GM12865 (cell line): Measurements from ENCODE around the gene PBLD.
"Not testable (repeated sequence)": the region's sequence is repeated elsewhere in the genome, so short reads cannot be mapped to it uniquely, and the experiment has no call there.

Source experiments
- DNase-seq: peaks from one replicate; pipeline ENCODE4 v3.0.0; 2010; ENCODE audit warnings: low read depth
- H3K4me3 ChIP-seq: 2 replicates; pipeline ENCODE4 v1.5.1; 2011; ENCODE audit warnings: mild to moderate bottlenecking, low read depth, low read length, control low read depth
- CTCF ChIP-seq: IDR thresholded peaks from 2 replicates; pipeline ENCODE4 v1.5.1; 2011; ENCODE audit warnings: low read length, control low read depth, low read depth, inconsistent platforms; ENCODE audit not compliant: insufficient read depth; ENCODE audit errors: missing control alignments

PBLD gene

GRCh38 chr10:68330852-68331454 lies 1.8 kb downstream of the PBLD start:
- peak; percentile 41 for DNase-seq
- TF ChIP-seq CTCF: no peak

GRCh38 chr10:68329506-68329861 lies 3.2 kb downstream of the PBLD start:
- no peak for DNase-seq
- no peak overlapping the region for H3K4me3 ChIP-seq
- TF ChIP-seq CTCF: no peak

More at GRCh38 chr10:68330852-68331454, 1.8 kb downstream of the PBLD start:
- peak overlapping the region; percentile 82 for H3K4me3 ChIP-seq

- DNase-seq: no peak
- no peak for TF ChIP-seq CTCF
- peak overlapping the region; percentile 16; the same call in 1 of the 2 replicates for H3K4me3 ChIP-seq
These were observed 4.6 kb downstream of the PBLD start for GRCh38 chr10:68327889-68328786.

- not testable (repeated sequence) for DNase-seq, H3K4me3 ChIP-seq
These were observed 8.3 kb downstream of the PBLD start for GRCh38 chr10:68324396-68324795.

GRCh38 chr10:68318331-68319059 lies 14.2 kb downstream of the PBLD start:
- no peak overlapping the region for H3K4me3 ChIP-seq
- no peak for DNase-seq
- no peak for TF ChIP-seq CTCF

- DNase-seq: peak; percentile 23
- no peak overlapping the region for H3K4me3 ChIP-seq
- no peak for TF ChIP-seq CTCF
These were observed 17.1 kb downstream of the PBLD start for GRCh38 chr10:68315582-68315981.

GRCh38 chr10:68314930-68315329 lies 17.8 kb downstream of the PBLD start:
- not testable (repeated sequence) for DNase-seq, H3K4me3 ChIP-seq
